NCI-H1694 (cell line): ENCODE measurements around the gene STK39.
"Not testable (repeated sequence)": the region's sequence is repeated elsewhere in the genome, so short reads cannot be mapped to it uniquely, and the experiment has no call there.

Experiments used
- DNase-seq: peaks from one replicate; lab custom pipeline; 2025; lab: John Stamatoyannopoulos, UW

STK39 gene

GRCh38 chr2:168089200-168089599 is 158.2 kb downstream of the STK39 start:
- DNase-seq: no peak

DNA sequence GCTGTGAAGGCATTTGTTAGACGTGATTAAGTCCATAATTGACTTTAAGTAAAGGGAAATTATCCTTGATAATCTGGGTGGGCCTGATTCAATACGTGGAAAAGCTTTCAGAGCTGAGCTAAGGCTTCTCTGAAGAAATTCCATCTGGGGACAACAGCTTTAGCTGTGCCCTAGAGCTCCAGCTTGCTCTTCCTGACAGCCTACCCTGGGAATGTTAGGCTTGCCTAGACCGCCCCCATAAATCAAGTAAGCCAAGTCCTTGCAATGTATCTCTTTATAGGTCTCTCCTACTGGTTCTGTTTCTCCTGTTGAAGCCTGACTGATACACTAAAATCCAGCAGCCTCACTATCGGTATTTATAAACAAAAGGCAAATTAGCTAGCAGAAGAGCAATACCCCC is 160.0 kb downstream of the STK39 start:
- DNase-seq: no peak

GRCh38 chr2:168086851-168087250 is 160.5 kb downstream of the STK39 start:
- no peak for DNase-seq

- no peak for DNase-seq
These were observed 161.5 kb downstream of the STK39 start for GRCh38 chr2:168085801-168086361.

- DNase-seq: no peak
These were observed 163.1 kb downstream of the STK39 start for GRCh38 chr2:168084288-168084687.

- not testable (repeated sequence) for DNase-seq
These were observed 165.9 kb downstream of the STK39 start for GRCh38 chr2:168081452-168081851.

- DNase-seq: no peak
These were observed 168.2 kb downstream of the STK39 start for GRCh38 chr2:168079236-168079635.

DNA sequence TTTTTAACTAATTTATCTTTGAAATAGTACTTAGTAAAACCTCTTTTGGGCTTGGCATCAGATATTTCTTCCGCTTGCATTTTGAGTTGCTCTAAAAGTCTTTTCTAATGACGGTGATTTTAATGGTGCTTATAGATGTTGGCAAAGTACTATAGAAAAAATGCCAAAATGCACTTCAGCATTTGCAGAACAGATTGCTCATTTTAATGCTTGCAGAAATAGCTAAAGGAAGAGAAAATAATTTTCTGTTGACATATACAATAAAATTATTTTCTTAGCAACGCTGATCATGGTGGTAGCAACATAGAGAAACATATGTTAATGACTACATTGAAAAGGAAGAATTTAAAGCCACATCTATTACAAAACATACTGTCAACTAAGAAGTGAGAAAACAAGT is 170.7 kb downstream of the STK39 start:
- DNase-seq: no peak

GRCh38 chr2:168075446-168075845 is 171.9 kb downstream of the STK39 start:
- no peak for DNase-seq

- no peak for DNase-seq
These were observed 174.6 kb downstream of the STK39 start for GRCh38 chr2:168072626-168073303.

GRCh38 chr2:168064011-168064998 is 183.1 kb downstream of the STK39 start:
- no peak for DNase-seq

DNA sequence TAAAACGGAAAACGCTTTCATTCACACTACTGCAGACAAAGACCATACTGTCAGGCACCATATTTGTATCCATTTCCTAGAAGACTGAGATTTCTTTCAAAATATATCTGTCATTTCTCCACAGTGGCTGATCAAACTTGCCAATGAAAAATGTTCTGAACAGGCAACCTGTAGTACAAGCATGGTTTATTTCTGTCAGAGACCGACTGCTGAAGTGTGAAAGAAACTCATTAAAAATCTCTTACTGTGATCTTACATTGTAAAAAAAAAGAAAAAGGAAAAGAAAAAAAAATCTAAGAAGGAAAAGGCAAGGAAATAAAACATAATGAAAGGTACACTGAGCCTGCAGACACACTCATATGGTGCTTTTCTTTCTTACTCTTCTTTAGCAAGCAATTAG is 184.5 kb downstream of the STK39 start:
- DNase-seq: no peak

GRCh38 chr2:168062054-168062453 is 185.3 kb downstream of the STK39 start:
- DNase-seq: no peak

- DNase-seq: no peak
These were observed 186.2 kb downstream of the STK39 start for GRCh38 chr2:168060986-168061750.

- DNase-seq: no peak
These were observed 187.6 kb downstream of the STK39 start for GRCh38 chr2:168059758-168060157.

- DNase-seq: no peak
These were observed 188.7 kb downstream of the STK39 start for GRCh38 chr2:168058675-168059074.

DNA sequence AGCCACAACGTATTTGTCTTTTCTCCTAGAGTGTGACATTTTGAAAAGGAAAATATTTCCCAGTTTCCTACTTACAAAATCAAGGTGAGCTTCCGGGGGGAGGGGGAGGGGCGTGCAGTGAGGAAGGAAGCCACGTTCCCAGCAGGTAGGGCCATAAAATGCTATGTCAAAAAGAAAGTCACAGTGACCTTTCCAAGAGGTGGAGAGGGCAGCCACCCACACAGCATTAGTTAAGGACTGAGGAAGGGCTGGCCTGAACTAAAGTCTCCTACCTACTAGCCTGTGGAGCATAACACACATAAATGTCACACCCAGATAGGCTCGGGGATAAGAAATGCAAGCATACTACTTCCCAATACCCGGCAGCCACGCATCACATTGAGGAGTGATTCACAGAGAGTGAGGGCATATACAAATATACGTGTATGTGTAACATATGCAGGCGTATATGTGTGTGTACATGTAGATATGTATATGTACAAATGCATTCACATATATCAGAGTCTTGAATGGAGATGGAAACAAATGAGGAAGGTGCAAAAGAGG is 191.1 kb downstream of the STK39 start:
- no peak for DNase-seq

GRCh38 chr2:168054657-168055056 is 192.7 kb downstream of the STK39 start:
- DNase-seq: no peak

DNA sequence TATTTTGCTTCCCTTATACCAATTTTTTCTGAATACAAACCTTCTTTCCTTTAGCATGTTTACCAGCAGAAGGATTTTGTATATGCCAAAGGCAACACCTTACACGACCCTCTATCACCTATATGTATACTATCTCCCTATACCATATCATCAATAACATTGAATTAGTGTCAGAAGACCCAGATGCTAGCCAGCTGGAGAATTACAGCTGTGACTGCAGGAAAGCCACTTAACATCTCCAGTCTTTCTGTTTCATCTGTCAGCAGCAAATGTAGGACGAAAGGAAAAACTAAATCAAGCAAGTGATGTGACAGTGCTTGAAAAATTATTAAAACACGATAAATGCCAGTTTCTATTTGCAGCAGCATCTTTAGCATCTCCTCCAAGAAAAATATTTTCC is 193.7 kb downstream of the STK39 start:
- DNase-seq: no peak

- no peak for DNase-seq
These were observed 194.6 kb downstream of the STK39 start for GRCh38 chr2:168052773-168053172.

- DNase-seq: no peak
These were observed 197.0 kb downstream of the STK39 start for GRCh38 chr2:168050377-168050776.

GRCh38 chr2:168049609-168050008 is 197.8 kb downstream of the STK39 start:
- no peak for DNase-seq
